ENCODE data around the gene C1QTNF9. TPM values are rescaled to one million over a fixed set of nuclear protein-coding genes. Genes with fewer than 3 reads are reported as not detected.

C1QTNF9 gene
- total and polyA plus RNA-seq, 4 donors = 0.03 to 0.28 (median 0.20) TPM; not detected in 1

DNA sequence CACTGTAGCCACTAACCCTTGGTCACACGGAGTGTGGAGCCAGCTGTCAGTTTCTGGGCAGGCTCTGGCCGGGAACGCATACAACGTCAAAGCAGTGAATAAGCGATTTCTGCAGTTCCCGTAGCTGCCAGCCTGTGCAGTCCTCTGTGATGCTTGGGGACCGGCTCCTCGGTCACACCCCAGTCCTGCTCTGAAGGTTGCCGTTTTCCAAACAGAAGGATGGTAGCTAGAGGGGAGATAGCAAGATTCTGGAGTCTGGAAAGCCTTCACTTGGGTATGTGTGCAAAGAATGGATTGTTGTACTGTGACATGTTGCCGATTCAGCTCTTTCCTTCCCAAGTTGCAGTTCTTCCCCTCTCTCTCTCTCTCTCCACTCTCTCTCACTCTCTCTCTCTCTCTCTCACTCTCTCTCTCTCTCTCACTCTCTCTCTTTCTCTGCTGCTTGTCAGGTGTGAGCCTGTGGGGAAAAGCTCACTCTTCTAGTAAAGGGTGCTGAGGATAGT is 38.7 kb upstream of the C1QTNF9 start:
- 0 to 1% methylated on average over 10 of the region's 10 CpGs for WGBS, 2 donors
- Histone ChIP-seq H3K4me3 (peak overlapping the region; percentile 22), H3K9ac (ENCODE audit: insufficient read depth in 1 of 2, low read length in 2 of 2) (peak overlapping the region in 1 of 2 donors; percentile 83), H3K27ac (ENCODE audit: low read depth in 1 of 2, low read length in 1 of 2) (peak overlapping the region; percentile 66 to 88), H3K4me1 (ENCODE audit: control insufficient read depth in 5 of 5, insufficient read depth in 5 of 5, low read length in 5 of 5) (peaks cover 14 to 52% (median 17%) of the 10 kb centered on the region in 5 donors), H3K9me3 (ENCODE audit: control insufficient read depth in 4 of 4, insufficient read depth in 3 of 4, low read length in 3 of 4) (no peaks in the 10 kb centered on the region), H3K27me3 (ENCODE audit: control insufficient read depth in 3 of 3, insufficient read depth in 3 of 3, low read length in 2 of 3) (no peaks in the 10 kb centered on the region), H3K36me3 (ENCODE audit: control insufficient read depth in 4 of 4, insufficient read depth in 4 of 4, low read length in 4 of 4) (no peaks in the 10 kb centered on the region)
- TF ChIP-seq, protein P1, sequence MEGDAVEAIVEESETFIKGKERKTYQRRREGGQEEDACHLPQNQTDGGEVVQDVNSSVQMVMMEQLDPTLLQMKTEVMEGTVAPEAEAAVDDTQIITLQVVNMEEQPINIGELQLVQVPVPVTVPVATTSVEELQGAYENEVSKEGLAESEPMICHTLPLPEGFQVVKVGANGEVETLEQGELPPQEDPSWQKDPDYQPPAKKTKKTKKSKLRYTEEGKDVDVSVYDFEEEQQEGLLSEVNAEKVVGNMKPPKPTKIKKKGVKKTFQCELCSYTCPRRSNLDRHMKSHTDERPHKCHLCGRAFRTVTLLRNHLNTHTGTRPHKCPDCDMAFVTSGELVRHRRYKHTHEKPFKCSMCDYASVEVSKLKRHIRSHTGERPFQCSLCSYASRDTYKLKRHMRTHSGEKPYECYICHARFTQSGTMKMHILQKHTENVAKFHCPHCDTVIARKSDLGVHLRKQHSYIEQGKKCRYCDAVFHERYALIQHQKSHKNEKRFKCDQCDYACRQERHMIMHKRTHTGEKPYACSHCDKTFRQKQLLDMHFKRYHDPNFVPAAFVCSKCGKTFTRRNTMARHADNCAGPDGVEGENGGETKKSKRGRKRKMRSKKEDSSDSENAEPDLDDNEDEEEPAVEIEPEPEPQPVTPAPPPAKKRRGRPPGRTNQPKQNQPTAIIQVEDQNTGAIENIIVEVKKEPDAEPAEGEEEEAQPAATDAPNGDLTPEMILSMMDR (IDR thresholded peaks at IDR 0.05; ENCODE audit: control extremely low read depth, extremely low read depth) = peak; percentile 87
- ATAC-seq (ENCODE audit: insufficient read depth, low FRiP score) (peak; percentile 35), DNase-seq (peak; percentile 74 to 83 (median 80))

DNA sequence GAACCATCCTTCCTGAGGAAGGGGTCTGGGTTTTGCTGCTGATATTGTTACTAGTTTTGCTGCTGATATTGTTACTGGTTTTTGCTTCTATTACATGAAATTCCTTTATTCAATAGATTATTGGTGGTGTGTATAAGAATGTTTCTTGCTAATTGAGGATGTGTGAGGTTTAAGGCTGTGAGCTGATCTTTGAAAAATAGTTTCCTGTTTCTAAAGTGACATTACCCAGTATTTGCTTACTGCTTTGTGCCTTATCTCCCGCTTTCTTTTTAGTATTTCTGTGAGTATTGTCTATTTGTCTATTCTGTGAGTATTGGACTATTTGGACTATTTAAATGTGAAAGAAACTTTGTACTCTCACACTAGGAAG is 38.2 kb upstream of the C1QTNF9 start:
- Histone ChIP-seq H3K4me3 (no peak overlapping the region), H3K4me1 (ENCODE audit: control insufficient read depth in 5 of 5, insufficient read depth in 5 of 5, low read length in 5 of 5) (peaks cover 14 to 52% (median 16%) of the 10 kb centered on the region in 5 donors), H3K27me3 (ENCODE audit: control insufficient read depth in 3 of 3, insufficient read depth in 3 of 3, low read length in 2 of 3) (no peaks in the 10 kb centered on the region), H3K9me3 (ENCODE audit: control insufficient read depth in 4 of 4, insufficient read depth in 3 of 4, low read length in 3 of 4) (no peaks in the 10 kb centered on the region), H3K36me3 (ENCODE audit: control insufficient read depth in 4 of 4, insufficient read depth in 4 of 4, low read length in 4 of 4) (no peaks in the 10 kb centered on the region), H3K27ac (ENCODE audit: low read depth in 1 of 2, low read length in 1 of 2) (peak overlapping the region in 1 of 2 donors; percentile 73), H3K9ac (ENCODE audit: insufficient read depth in 1 of 2, low read length in 2 of 2) (peak overlapping the region; percentile 48 to 83)
- ATAC-seq (ENCODE audit: insufficient read depth, low FRiP score) (no peak), DNase-seq (peak in 1 of 3 donors; percentile 22)
- 10 to 15% methylated on average over 1 of the region's 1 CpG for WGBS, 2 donors
- TF ChIP-seq, protein P1 (IDR thresholded peaks at IDR 0.05; ENCODE audit: control extremely low read depth, extremely low read depth) = no peak

DNA sequence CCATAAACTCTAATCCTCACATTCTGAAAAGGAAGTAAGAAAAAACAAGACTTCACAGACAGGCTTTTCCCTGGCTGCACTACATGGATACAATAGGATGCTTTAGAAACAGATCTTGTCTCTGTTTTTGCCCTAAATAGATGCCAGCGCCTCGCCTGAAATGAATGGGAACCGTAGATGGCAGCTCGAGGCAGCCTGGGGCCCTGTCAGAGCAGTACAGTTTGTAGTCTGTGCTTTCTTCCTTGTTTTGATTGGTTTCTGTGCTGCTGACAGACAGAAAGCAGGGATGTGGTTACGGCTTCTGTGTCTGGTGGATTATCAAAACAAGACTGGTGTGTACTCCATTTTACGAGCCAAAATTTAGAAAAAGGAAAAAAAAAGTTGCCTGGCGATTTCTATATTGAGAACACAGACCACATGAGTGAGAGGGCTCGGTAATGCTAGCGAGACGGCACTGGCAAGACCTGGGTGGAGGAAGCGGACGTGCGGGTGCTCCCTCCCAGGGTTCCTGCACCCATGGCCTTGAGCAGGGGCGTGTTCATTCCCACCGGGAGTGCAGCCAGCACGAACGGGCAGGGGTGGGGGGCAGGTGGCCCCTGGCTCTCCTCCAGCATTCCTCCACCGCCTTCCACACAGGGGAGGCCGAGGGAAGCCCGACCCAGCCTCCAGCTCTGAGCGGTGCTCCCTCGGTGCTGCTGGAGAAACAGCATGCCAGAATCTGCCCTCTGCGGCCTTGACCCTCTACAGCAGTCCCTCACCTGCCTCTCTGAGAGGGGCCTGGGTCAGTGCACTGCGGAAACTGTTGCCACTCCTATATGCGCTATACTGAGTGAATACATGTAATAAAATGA is 37.6 kb upstream of the C1QTNF9 start:
- 6% methylated on average over 25 of the region's 25 CpGs for WGBS, 2 donors
- H3K9ac ChIP-seq (ENCODE audit: insufficient read depth in 1 of 2, low read length in 2 of 2) = peak overlapping the region; percentile 48 to 83
- H3K4me3 ChIP-seq = peak overlapping the region; percentile 35
- ATAC-seq (ENCODE audit: insufficient read depth, low FRiP score) = peak; percentile 54
- no peaks in the 10 kb centered on the region for H3K9me3 ChIP-seq (ENCODE audit: control insufficient read depth in 4 of 4, insufficient read depth in 3 of 4, low read length in 3 of 4)
- TF ChIP-seq, protein P1 (IDR thresholded peaks at IDR 0.05; ENCODE audit: control extremely low read depth, extremely low read depth) = no peak
- peak overlapping the region; percentile 73 to 96 for H3K27ac ChIP-seq (ENCODE audit: low read depth in 1 of 2, low read length in 1 of 2)
- H3K36me3 ChIP-seq (ENCODE audit: control insufficient read depth in 4 of 4, insufficient read depth in 4 of 4, low read length in 4 of 4) = no peaks in the 10 kb centered on the region
- no peaks in the 10 kb centered on the region for H3K27me3 ChIP-seq (ENCODE audit: control insufficient read depth in 3 of 3, insufficient read depth in 3 of 3, low read length in 2 of 3)
- peak; percentile 58 to 69 (median 67) for DNase-seq
- peaks cover 14 to 52% (median 16%) of the 10 kb centered on the region in 5 donors for H3K4me1 ChIP-seq (ENCODE audit: control insufficient read depth in 5 of 5, insufficient read depth in 5 of 5, low read length in 5 of 5)
